Choroid plexus epithelial cell (primary cell): ENCODE results near the gene HDDC3.
A peak's percentile ranks its signal among the peaks of the same experiment; 100 is the strongest.

Source experiments
- DNase-seq: peaks from one replicate; pipeline ENCODE4 v3.0.0-alpha.2; 2010; ENCODE audit warnings: low read depth
- H3K4me3 ChIP-seq: 2 replicates; pipeline ENCODE4 v1.5.1; 2011; ENCODE audit warnings: low read depth, mild to moderate bottlenecking, control low read depth, low read length, moderate library complexity
- TF ChIP-seq, protein P1 (sequence below): conservative IDR thresholded peaks from 2 replicates; pipeline ENCODE4 v1.5.1; 2011; ENCODE audit warnings: low read depth, mild to moderate bottlenecking, control low read depth, inconsistent platforms, low read length, moderate library complexity

HDDC3 gene

GRCh38 chr15:90959028-90959595, 26.8 kb upstream of the HDDC3 start:
- TF ChIP-seq, protein P1, sequence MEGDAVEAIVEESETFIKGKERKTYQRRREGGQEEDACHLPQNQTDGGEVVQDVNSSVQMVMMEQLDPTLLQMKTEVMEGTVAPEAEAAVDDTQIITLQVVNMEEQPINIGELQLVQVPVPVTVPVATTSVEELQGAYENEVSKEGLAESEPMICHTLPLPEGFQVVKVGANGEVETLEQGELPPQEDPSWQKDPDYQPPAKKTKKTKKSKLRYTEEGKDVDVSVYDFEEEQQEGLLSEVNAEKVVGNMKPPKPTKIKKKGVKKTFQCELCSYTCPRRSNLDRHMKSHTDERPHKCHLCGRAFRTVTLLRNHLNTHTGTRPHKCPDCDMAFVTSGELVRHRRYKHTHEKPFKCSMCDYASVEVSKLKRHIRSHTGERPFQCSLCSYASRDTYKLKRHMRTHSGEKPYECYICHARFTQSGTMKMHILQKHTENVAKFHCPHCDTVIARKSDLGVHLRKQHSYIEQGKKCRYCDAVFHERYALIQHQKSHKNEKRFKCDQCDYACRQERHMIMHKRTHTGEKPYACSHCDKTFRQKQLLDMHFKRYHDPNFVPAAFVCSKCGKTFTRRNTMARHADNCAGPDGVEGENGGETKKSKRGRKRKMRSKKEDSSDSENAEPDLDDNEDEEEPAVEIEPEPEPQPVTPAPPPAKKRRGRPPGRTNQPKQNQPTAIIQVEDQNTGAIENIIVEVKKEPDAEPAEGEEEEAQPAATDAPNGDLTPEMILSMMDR, result no peak
- no peak for DNase-seq
- H3K4me3 ChIP-seq, result no peak overlapping the region

DNA sequence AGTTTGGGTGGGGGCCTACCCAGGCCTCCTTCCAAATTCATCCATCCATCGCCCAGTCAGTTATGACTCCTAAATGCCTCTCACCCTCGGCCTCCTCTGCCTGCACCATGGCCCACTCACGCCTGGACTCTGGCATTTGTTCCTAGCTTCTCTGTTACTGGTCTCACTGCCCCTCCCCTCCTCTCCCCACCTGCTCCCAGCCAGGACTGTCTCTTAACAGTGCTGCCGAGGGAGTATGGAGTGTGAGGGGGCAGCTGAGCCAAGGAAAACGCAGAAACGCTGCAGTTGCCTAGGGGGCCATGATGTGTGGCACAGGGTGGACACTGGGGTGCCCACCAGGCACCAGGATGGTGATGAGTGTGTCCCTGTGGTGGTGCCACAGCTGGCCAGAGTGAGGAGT, 25.4 kb upstream of the HDDC3 start:
- DNase-seq, result no peak
- peak overlapping the region; percentile 74 for H3K4me3 ChIP-seq

GRCh38 chr15:90957031-90957790, 24.9 kb upstream of the HDDC3 start:
- TF ChIP-seq, protein P1, result no peak
- peak overlapping the region; percentile 74 for H3K4me3 ChIP-seq
- peak; percentile 30 for DNase-seq

More for the DNA sequence above, 25.4 kb upstream of the HDDC3 start:
- TF ChIP-seq, protein P1, result no peak

- TF ChIP-seq, protein P1, result peak; percentile 69
- DNase-seq, result peak; percentile 76
- peak overlapping the region; percentile 74 for H3K4me3 ChIP-seq
Measured at GRCh38 chr15:90956274-90957030, 24.1 kb upstream of the HDDC3 start.

- no peak for DNase-seq
- TF ChIP-seq, protein P1, result no peak
- no peak overlapping the region for H3K4me3 ChIP-seq
Measured at GRCh38 chr15:90955624-90956273, 23.4 kb upstream of the HDDC3 start.

DNA sequence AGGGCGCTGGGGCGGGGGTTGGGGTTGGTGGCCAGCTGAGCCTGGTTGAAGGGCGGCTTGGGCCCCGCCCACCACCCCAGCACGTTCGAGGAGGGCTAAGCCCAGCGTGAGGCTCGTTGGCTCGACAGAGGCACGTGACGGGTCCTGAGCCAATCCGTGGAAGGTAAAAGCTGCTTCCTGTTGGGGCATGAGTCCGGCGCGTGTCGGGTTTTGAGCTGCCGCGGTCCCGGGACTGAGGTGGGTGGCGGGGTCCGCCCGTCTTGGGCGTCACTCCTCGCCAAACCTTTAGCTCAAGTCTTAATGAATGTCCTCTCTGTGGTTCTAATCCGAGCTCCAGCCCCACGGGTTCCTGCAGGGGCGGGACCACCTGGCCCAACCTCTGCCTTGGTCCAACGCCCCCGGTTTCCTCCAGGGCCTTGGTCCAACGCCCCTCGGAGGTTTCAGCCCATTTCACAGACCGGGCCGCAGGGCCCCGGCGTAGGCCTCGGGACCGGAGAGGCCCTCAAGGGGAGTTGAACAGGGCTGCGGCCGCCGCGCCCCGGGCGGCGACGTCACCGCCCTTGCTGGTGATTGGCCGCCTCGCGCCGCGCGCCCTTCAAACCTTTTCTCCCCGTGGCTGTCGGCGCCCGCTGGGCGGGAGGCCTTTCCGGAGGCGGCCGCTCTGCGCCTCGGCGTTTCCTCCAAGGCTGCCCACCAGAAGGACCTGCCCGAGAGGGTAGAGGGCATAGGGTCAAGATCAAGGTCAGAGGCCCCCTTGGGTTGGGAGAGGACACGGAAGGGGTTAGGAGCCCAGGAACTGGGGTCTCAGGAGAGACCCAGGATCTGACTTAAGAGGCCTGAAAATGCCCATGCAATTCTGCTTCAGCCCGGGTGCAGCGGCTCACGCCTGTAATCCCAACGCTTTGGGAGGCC, 22.6 kb upstream of the HDDC3 start, which contains the start of gene RCCD1:
TSS of gene RCCD1 (plus strand) at position 173 of the 912 bp plus-strand sequence. CDS start 1,851 bp downstream, outside the sequence.
- TF ChIP-seq, protein P1, result no peak
- DNase-seq, result peak; percentile 96
- peak within 1 kb of the TSS; percentile 94 for H3K4me3 ChIP-seq
